Lower leg skin (tissue), 4 donors: Measurements from ENCODE around the gene COPZ2. TPM values are rescaled to one million over a fixed set of nuclear protein-coding genes. Genes with fewer than 3 reads are reported as not detected.

Experiments used
- DNase-seq, 2 donors: peaks; one replicate each; pipeline ENCODE4 v3.0.0-alpha.2; 2019; ENCODE audit warnings: low spot score in 2 of 2
- H3K4me3 ChIP-seq: fragments of 200-600 bp; sonication (generic); 2 replicates; pipeline ENCODE4 v1.5.1; 2017; ENCODE audit warnings: mild to moderate bottlenecking, low read depth; ENCODE audit not compliant: poor library complexity, severe bottlenecking
- POLR2A ChIP-seq, 2 donors: fragments of 450-650 bp; IDR thresholded peaks; one replicate each; pipeline ENCODE4 v1.6.1; 2016 to 2017; ENCODE audit warnings: antibody characterized with exemption in 2 of 2, mild to moderate bottlenecking in 1 of 2, moderate library complexity in 1 of 2
- WGBS, 2 donors: methylation state at CpG; one replicate each; pipeline ENCODE4 v1.1.5; 2018; 5-methylcytosine and 5-hydroxymethylcytosine counted together
- intact Hi-C: fragments of 100-400 bp; cut with DNase I; formaldehyde crosslinking; loops from one replicate; pipeline ENCODE4 v1.15.0; 2023; ENCODE audit warnings: low total_unique reads
- total RNA-seq, 4 donors: library from RNA; depleted of rRNA; stranded (reverse); fragments of >200 nt; gene quantifications; one replicate each; pipeline ENCODE4 v1.1.0, GENCODE V29; 2016
- TF ChIP-seq, protein P1 (sequence below), 3 donors: fragments of 450-650 bp; IDR thresholded peaks; one replicate each; pipeline ENCODE4 v1.5.1; 2016; ENCODE audit warnings: antibody characterized with exemption in 3 of 3, mild to moderate bottlenecking in 3 of 3, moderate library complexity in 2 of 3

Gene COPZ2
- total RNA-seq, 4 donors from 2014 or later, result 9.1 to 16.9 (median 12.9) TPM

DNA sequence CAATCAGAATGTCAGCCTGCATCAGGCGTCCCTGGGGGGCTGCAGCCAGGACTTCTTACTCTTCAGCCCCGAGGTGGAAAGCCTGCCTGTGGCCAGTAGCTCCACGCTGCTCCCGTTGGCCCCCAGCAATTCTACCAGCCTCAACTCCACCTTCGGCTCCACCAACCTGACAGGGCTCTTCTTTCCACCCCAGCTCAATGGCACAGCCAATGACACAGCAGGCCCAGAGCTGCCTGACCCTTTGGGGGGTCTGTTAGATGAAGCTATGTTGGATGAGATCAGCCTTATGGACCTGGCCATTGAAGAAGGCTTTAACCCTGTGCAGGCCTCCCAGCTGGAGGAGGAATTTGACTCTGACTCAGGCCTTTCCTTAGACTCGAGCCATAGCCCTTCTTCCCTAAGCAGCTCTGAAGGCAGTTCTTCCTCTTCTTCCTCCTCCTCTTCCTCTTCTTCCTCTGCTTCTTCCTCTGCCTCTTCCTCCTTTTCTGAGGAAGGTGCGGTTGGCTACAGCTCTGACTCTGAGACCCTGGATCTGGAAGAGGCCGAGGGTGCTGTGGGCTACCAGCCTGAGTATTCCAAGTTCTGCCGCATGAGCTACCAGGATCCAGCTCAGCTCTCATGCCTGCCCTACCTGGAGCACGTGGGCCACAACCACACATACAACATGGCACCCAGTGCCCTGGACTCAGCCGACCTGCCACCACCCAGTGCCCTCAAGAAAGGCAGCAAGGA, 21.0 kb upstream of the COPZ2 start:
- WGBS, 2 donors, result 85 to 86% methylated on average over 9 to 10 of the region's 11 CpGs
- intact Hi-C loops, result no loop called here
- no peak for DNase-seq
- TF ChIP-seq POLR2A (IDR thresholded peaks at IDR 0.05), result no peak
- TF ChIP-seq, protein P1, sequence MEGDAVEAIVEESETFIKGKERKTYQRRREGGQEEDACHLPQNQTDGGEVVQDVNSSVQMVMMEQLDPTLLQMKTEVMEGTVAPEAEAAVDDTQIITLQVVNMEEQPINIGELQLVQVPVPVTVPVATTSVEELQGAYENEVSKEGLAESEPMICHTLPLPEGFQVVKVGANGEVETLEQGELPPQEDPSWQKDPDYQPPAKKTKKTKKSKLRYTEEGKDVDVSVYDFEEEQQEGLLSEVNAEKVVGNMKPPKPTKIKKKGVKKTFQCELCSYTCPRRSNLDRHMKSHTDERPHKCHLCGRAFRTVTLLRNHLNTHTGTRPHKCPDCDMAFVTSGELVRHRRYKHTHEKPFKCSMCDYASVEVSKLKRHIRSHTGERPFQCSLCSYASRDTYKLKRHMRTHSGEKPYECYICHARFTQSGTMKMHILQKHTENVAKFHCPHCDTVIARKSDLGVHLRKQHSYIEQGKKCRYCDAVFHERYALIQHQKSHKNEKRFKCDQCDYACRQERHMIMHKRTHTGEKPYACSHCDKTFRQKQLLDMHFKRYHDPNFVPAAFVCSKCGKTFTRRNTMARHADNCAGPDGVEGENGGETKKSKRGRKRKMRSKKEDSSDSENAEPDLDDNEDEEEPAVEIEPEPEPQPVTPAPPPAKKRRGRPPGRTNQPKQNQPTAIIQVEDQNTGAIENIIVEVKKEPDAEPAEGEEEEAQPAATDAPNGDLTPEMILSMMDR (IDR thresholded peaks at IDR 0.05), result no peak
- no peak overlapping the region for H3K4me3 ChIP-seq

DNA sequence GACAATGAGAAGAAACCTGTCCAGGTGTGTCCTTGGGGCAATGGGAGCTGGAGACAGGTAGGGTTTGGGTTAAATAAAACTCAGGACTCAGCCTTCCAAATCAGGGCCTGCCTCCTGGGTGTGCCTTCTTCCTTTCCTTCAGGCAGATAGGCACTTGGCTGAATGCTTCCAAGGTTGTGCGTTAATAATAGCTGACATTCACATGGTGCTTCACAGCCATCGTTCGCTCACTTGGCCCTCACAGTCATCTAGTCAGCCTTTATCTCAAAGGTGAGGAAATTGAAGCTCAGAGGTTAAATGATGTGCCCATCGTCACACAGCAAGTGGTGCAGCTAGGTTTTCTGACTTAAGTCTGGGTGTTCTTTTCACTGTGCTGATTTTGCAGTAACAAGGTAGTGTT, 20.0 kb upstream of the COPZ2 start:
- intact Hi-C loops, result no loop called here
- 47 to 49% methylated on average over 4 of the region's 4 CpGs for WGBS, 2 donors

DNA sequence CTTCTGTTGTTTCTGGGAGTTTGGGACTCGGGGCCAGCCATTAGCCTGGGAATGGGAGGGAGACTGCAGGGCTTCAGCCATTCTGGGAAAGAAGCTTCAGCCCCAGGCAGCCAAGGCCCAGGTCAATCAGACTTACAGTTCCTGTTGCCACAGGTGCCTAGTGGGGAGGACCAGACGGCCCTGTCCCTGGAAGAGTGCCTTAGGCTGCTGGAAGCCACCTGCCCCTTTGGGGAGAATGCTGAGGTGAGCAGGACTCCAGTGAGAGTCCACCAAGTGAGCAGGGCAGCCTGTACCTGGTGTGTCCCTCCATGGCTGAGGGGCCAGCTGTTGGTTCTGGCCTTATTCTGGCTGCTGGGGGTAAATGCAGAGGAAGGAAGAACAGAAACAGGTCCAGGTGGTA, 19.3 kb upstream of the COPZ2 start:
- DNase-seq, result no peak
- WGBS, 2 donors, result 63 to 69% methylated on average over 1 to 2 of the region's 2 CpGs
- TF ChIP-seq, protein P1 (IDR thresholded peaks at IDR 0.05), result no peak
- TF ChIP-seq POLR2A (IDR thresholded peaks at IDR 0.05), result no peak
- intact Hi-C loops, result no loop called here
- H3K4me3 ChIP-seq, result no peak overlapping the region

More for the DNA sequence above, 20.0 kb upstream of the COPZ2 start:
- no peak for TF ChIP-seq POLR2A (IDR thresholded peaks at IDR 0.05)
- TF ChIP-seq, protein P1 (IDR thresholded peaks at IDR 0.05), result no peak
- DNase-seq, result no peak
- H3K4me3 ChIP-seq, result no peak overlapping the region

DNA sequence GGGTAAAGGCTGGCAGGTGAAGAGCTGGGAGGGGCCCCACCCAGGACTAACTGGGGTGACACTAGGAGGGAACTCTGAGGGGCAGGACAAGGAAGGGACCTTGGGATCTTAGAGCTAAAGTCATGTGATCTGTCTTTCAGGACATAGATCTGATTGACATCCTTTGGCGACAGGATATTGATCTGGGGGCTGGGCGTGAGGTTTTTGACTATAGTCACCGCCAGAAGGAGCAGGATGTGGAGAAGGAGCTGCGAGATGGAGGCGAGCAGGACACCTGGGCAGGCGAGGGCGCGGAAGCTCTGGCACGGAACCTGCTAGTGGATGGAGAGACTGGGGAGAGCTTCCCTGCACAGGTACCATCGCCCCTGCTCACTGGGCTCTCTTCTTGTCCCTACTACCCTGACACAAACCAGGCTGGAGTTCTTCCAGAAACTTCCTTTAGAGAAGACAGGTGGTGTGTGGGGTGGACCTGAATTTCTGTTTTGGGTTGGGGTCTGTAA, 18.7 kb upstream of the COPZ2 start:
- intact Hi-C loops, result no loop called here

GRCh38 chr17:48055531-48056245, 18.1 kb upstream of the COPZ2 start:
- WGBS, 2 donors, result 50 to 52% methylated on average over 5 of the region's 5 CpGs
- intact Hi-C loops, result no loop called here
- TF ChIP-seq, protein P1 (IDR thresholded peaks at IDR 0.05), result no peak
- no peak for TF ChIP-seq POLR2A (IDR thresholded peaks at IDR 0.05)
- DNase-seq, result no peak
- no peak overlapping the region for H3K4me3 ChIP-seq

More for the DNA sequence above, 18.7 kb upstream of the COPZ2 start:
- DNase-seq, result no peak
- no peak overlapping the region for H3K4me3 ChIP-seq
- TF ChIP-seq, protein P1 (IDR thresholded peaks at IDR 0.05), result no peak
- TF ChIP-seq POLR2A (IDR thresholded peaks at IDR 0.05), result no peak
- WGBS, 2 donors, result 74 to 78% methylated on average over 10 of the region's 10 CpGs
